WERI-Rb-1 (cell line): Measurements from ENCODE around the gene SNRNP48.

Experiments
- DNase-seq: peaks from one replicate; pipeline ENCODE4 v3.0.0-alpha.2; 2020
- H3K27ac ChIP-seq: fragments of 250-450 bp; sonication (Bioruptor Pico); 2 replicates; pipeline ENCODE4 v1.5.1; 2020; ENCODE audit warnings: mild to moderate bottlenecking, moderate library complexity
- H3K27me3 ChIP-seq: fragments of 250-450 bp; sonication (Bioruptor Pico); 2 replicates; pipeline ENCODE4 v1.5.1; 2021; ENCODE audit warnings: mild to moderate bottlenecking, low read depth, moderate library complexity; ENCODE audit not compliant: insufficient read depth, severe bottlenecking
- H3K36me3 ChIP-seq: fragments of 250-450 bp; sonication (Bioruptor Pico); 2 replicates; pipeline ENCODE4 v1.5.1; 2020; ENCODE audit warnings: mild to moderate bottlenecking, moderate library complexity
- H3K4me3 ChIP-seq: 2 replicates; pipeline ENCODE4 v1.5.1; 2011; ENCODE audit warnings: low read depth, mild to moderate bottlenecking, control low read depth, low read length
- H3K9me3 ChIP-seq: fragments of 250-450 bp; sonication (Bioruptor Pico); 2 replicates; pipeline ENCODE4 v1.5.1; 2021; ENCODE audit warnings: mild to moderate bottlenecking, moderate library complexity; ENCODE audit not compliant: severe bottlenecking
- CTCF ChIP-seq: IDR thresholded peaks from 2 replicates; pipeline ENCODE4 v1.5.1; 2011; ENCODE audit warnings: low read depth, mild to moderate bottlenecking, control low read depth, inconsistent platforms, low read length

SNRNP48 gene

GRCh38 chr6:7652957-7653356 lies 63.0 kb downstream of the SNRNP48 start:
- H3K27ac ChIP-seq: no peak overlapping the region
- H3K27me3 ChIP-seq: no peaks in the 10 kb centered on the region
- H3K4me3 ChIP-seq: no peak overlapping the region
- no peak for TF ChIP-seq CTCF
- no peaks in the 10 kb centered on the region for H3K9me3 ChIP-seq
- no peak for DNase-seq
- no peaks in the 10 kb centered on the region for H3K36me3 ChIP-seq

DNA sequence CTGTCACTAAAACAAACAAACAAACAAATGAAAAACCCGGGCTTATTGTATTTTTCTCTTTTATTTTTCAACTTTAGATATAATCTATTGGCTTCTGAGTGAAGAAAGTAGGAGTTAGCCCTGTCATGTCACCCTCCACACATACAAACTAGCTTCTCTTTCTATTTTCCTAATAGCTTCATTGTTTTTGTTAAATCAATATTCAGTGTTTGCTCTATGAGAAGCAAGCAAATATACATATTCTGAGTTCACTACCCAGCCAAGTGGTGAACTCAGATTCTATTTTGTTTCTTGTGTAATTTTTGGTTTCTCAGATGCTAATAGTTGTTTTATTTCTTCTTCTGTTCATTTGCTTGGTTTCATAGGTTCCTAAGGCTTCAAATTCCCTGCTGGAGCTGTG lies 66.4 kb downstream of the SNRNP48 start:
- Histone ChIP-seq H3K27ac (no peak overlapping the region), H3K4me3 (no peak overlapping the region), H3K36me3 (no peaks in the 10 kb centered on the region), H3K9me3 (no peaks in the 10 kb centered on the region), H3K27me3 (no peaks in the 10 kb centered on the region)
- no peak for DNase-seq
- TF ChIP-seq CTCF: no peak

- Histone ChIP-seq H3K36me3 (no peaks in the 10 kb centered on the region), H3K27ac (0 out of 2 replicates have a peak overlapping the region, but pooled peaks have one; percentile 5), H3K4me3 (no peak overlapping the region), H3K27me3 (no peaks in the 10 kb centered on the region), H3K9me3 (no peaks in the 10 kb centered on the region)
- no peak for TF ChIP-seq CTCF
- DNase-seq: no peak
These were observed 68.5 kb downstream of the SNRNP48 start for GRCh38 chr6:7658543-7658942.

- TF ChIP-seq CTCF: no peak
- Histone ChIP-seq H3K27me3 (no peaks in the 10 kb centered on the region), H3K36me3 (no peaks in the 10 kb centered on the region), H3K4me3 (no peak overlapping the region), H3K27ac (no peak overlapping the region), H3K9me3 (peaks cover 4% of the 10 kb centered on the region)
- DNase-seq: no peak
These were observed 71.4 kb downstream of the SNRNP48 start for GRCh38 chr6:7661364-7661763.
